HepG2 (cell line): ENCODE results near the gene LRIG1. TPM values are rescaled to one million over a fixed set of nuclear protein-coding genes. Genes with fewer than 3 reads are reported as not detected.

ENCODE experiments used
- ATF3 ChIP-seq: sonication (generic); formaldehyde crosslinking; IDR thresholded peaks from 2 replicates; pipeline ENCODE4 v1.4.0; 2020; ENCODE audit warnings: missing genetic modification reagents
- CBX2 ChIP-seq, 2 experiments: fragments of 200-600 bp in 1 of 2; sonication (generic); formaldehyde crosslinking in 1 of 2; IDR thresholded peaks; 2 replicates each; pipeline versions ENCODE4 v1.7.0 to v1.8.1; 2018 to 2022; ENCODE audit warnings: low read depth in 2 of 2, low read length in 1 of 2, mild to moderate bottlenecking in 1 of 2, missing genetic modification reagents in 1 of 2
- IRX3 ChIP-seq: sonication (generic); formaldehyde crosslinking; IDR thresholded peaks from 2 replicates; pipeline ENCODE4 v1.8.1; 2023; ENCODE audit warnings: mild to moderate bottlenecking, low read depth, missing genetic modification reagents, borderline replicate concordance
- KLF16 ChIP-seq, 2 experiments: sonication (generic) in 1 of 2; formaldehyde crosslinking in 1 of 2; IDR thresholded peaks; 2 replicates each; pipeline versions ENCODE4 v1.6.1 to v1.8.0; 2016 to 2023; ENCODE audit warnings: missing genetic modification reagents in 2 of 2, missing compliant biosample characterization in 1 of 2
- NFIC ChIP-seq: IDR thresholded peaks from 2 replicates; pipeline ENCODE4 v1.6.1; 2012; ENCODE audit warnings: mild to moderate bottlenecking, low read length, inconsistent platforms
- PCBP1 ChIP-seq: fragments of 200-400 bp; formaldehyde crosslinking; IDR thresholded peaks from 2 replicates; pipeline ENCODE4 v1.6.1; 2017; ENCODE audit warnings: mild to moderate bottlenecking, low read depth, low read length, borderline replicate concordance
- RERE ChIP-seq: IDR thresholded peaks from 2 replicates; pipeline ENCODE4 v1.6.1; 2016; ENCODE audit warnings: low read depth, missing genetic modification reagents, missing compliant biosample characterization
- SRF ChIP-seq: IDR thresholded peaks from 2 replicates; pipeline ENCODE4 v1.6.1; 2011; ENCODE audit warnings: mild to moderate bottlenecking, low read depth, low read length, moderate library complexity
- SSRP1 ChIP-seq: IDR thresholded peaks from 2 replicates; pipeline ENCODE4 v1.6.1; 2016; ENCODE audit warnings: control low read depth
- STAG1 ChIP-seq: sonication (generic); formaldehyde crosslinking; IDR thresholded peaks from 2 replicates; pipeline ENCODE4 v1.4.0; 2020; ENCODE audit warnings: missing genetic modification reagents
- YEATS4 ChIP-seq: sonication (generic); formaldehyde crosslinking; IDR thresholded peaks from 2 replicates; pipeline ENCODE4 v1.4.0; 2020; ENCODE audit warnings: missing genetic modification reagents, borderline replicate concordance
- ZBTB2 ChIP-seq: sonication (generic); formaldehyde crosslinking; IDR thresholded peaks from 2 replicates; pipeline ENCODE4 v1.8.0; 2022; ENCODE audit warnings: low read depth, missing genetic modification reagents
- ZMYM3 ChIP-seq: sonication (generic); formaldehyde crosslinking; IDR thresholded peaks from 2 replicates; pipeline ENCODE4 v1.5.1; 2020; ENCODE audit warnings: mild to moderate bottlenecking, missing genetic modification reagents
- ZNF142 ChIP-seq: sonication (generic); formaldehyde crosslinking; IDR thresholded peaks from 2 replicates; pipeline ENCODE4 v1.4.0; 2020; ENCODE audit warnings: missing genetic modification reagents
- ZNF414 ChIP-seq: sonication (generic); formaldehyde crosslinking; IDR thresholded peaks from 2 replicates; pipeline ENCODE4 v1.5.0; 2020; ENCODE audit warnings: missing genetic modification reagents
- ZNF83 ChIP-seq: sonication (generic); formaldehyde crosslinking; IDR thresholded peaks from 2 replicates; pipeline ENCODE4 v1.4.0; 2020; ENCODE audit warnings: missing genetic modification reagents, mild to moderate bottlenecking, borderline replicate concordance
- polyA plus RNA-seq, 8 experiments: library from polyadenylated mRNA; depleted of rRNA in 3 of 8; stranded (reverse) in 7 of 8; unstranded in 1 of 8; fragments of >200 nt; fragmentation: Illumina TruSeq in 4 of 8; extraction: Trizol in 4 of 8; gene quantifications; 2 replicates each; pipeline versions ENCODE4 v1.2.1 to v1.2.3, GENCODE V29; 2011 to 2016; ENCODE audit warnings: low read depth in 4 of 8, missing spikeins in 1 of 8, mixed read lengths in 1 of 8; ENCODE audit not compliant: insufficient read depth in 1 of 8
- total RNA-seq, 5 experiments: library from RNA; depleted of rRNA; stranded (reverse); fragments of >200 nt; fragmentation: Illumina TruSeq; extraction: Trizol; gene quantifications; 2 replicates each; pipeline ENCODE4 v1.2.3, GENCODE V29; 2016; ENCODE audit warnings: low read depth in 1 of 5

Gene LRIG1
- total and polyA plus RNA-seq, 2 of the 13 experiments (the other 11 are each of a cell fraction or from before 2014, with no cell fraction given), result 17.8 to 24.8 TPM

GRCh38 chr3:66477856-66478255 lies 23.0 kb downstream of the LRIG1 start (continued):
- TF ChIP-seq ZNF142, result no peak
- TF ChIP-seq ZNF83, result no peak
- TF ChIP-seq NFIC, result no peak
- no peak for TF ChIP-seq KLF16 (CRISPR knock-in tag; IDR thresholded peaks at IDR 0.05)
- TF ChIP-seq ZNF414, result no peak
- TF ChIP-seq SSRP1 (CRISPR knock-in tag), result no peak
- TF ChIP-seq YEATS4 (CRISPR knock-in tag), result no peak
- TF ChIP-seq SRF, result no peak
- TF ChIP-seq IRX3 (CRISPR knock-in tag), result no peak
- no peak for TF ChIP-seq STAG1 (CRISPR knock-in tag)
- no peak for TF ChIP-seq CBX2 (IDR thresholded peaks at IDR 0.05; ENCODE audit: low read depth, low read length)
- TF ChIP-seq CBX2 (CRISPR knock-in tag; IDR thresholded peaks at IDR 0.05; ENCODE audit: low read depth), result no peak
- no peak for TF ChIP-seq RERE (CRISPR knock-in tag)
- TF ChIP-seq ZBTB2 (CRISPR knock-in tag), result no peak
- TF ChIP-seq ATF3 (CRISPR knock-in tag), result no peak
- no peak for TF ChIP-seq PCBP1
- no peak for TF ChIP-seq ZMYM3 (CRISPR knock-in tag)
